Common myeloid progenitor, CD34-positive (primary cell): ENCODE measurements around the gene SETD5.

Experiments
- CTCF ChIA-PET: fragments of 350-600 bp; sonication (Branson Sonifier 250); formaldehyde crosslinking; loops from one replicate; lab custom pipeline; 2021; ENCODE audit warnings: antibody characterized with exemption; lab: Charles Lee
- POLR2A ChIA-PET: fragments of 350-600 bp; sonication (Branson Sonifier 250); formaldehyde crosslinking; loops from one replicate; lab custom pipeline; 2021; ENCODE audit warnings: antibody characterized with exemption; lab: Charles Lee
- DNase-seq, 3 donors: peaks; one replicate each; pipeline versions ENCODE4 v3.0.0 to v3.0.0-alpha.2; 2013
- H3K27ac ChIP-seq, 2 experiments: 1 replicate in 1 of 2; 2 replicates in 1 of 2; pipeline ENCODE4 v1.7.0; 2013; ENCODE audit warnings: inconsistent platforms in 2 of 2, low read length in 2 of 2, mild to moderate bottlenecking in 2 of 2, low read depth in 1 of 2, moderate library complexity in 1 of 2; ENCODE audit not compliant: severe bottlenecking in 2 of 2, insufficient read depth in 1 of 2, poor library complexity in 1 of 2
- H3K27me3 ChIP-seq, 5 experiments: replicated peaks in 2 of 5; 1 replicate in 3 of 5; 2 replicates in 2 of 5; pipeline versions ENCODE4 v1.6.1 to v1.7.0; 2013; ENCODE audit warnings: low read length in 4 of 5, mild to moderate bottlenecking in 2 of 5, moderate library complexity in 2 of 5, inconsistent platforms in 1 of 5; ENCODE audit not compliant: insufficient read depth in 5 of 5, control insufficient read depth in 4 of 5
- H3K36me3 ChIP-seq, 4 experiments: 1 replicate in 2 of 4; 2 replicates in 2 of 4; pipeline versions ENCODE4 v1.6.1 to v1.7.0; 2013; ENCODE audit warnings: low read length in 3 of 4, control low read depth in 1 of 4, mild to moderate bottlenecking in 1 of 4; ENCODE audit not compliant: control insufficient read depth in 4 of 4, insufficient read depth in 4 of 4
- H3K4me1 ChIP-seq, 4 experiments: 1 replicate in 3 of 4; 2 replicates in 1 of 4; pipeline versions ENCODE4 v1.6.1 to v1.7.1; 2013; ENCODE audit warnings: low read length in 3 of 4, mild to moderate bottlenecking in 3 of 4, control low read depth in 1 of 4, inconsistent platforms in 1 of 4, moderate library complexity in 1 of 4; ENCODE audit not compliant: control insufficient read depth in 4 of 4, insufficient read depth in 4 of 4; ENCODE audit errors: control extremely low read depth in 1 of 4
- H3K4me3 ChIP-seq, 7 experiments: 1 replicate in 4 of 7; 2 replicates in 3 of 7; pipeline versions ENCODE4 v1.5.1 to v1.7.0; 2013; ENCODE audit warnings: mild to moderate bottlenecking in 7 of 7, low read length in 6 of 7, moderate library complexity in 6 of 7, inconsistent platforms in 2 of 7, low read depth in 2 of 7, control low read depth in 1 of 7; ENCODE audit not compliant: insufficient read depth in 4 of 7, control insufficient read depth in 1 of 7; ENCODE audit errors: extremely low read depth in 1 of 7
- H3K9me3 ChIP-seq, 5 experiments: 1 replicate in 4 of 5; 2 replicates in 1 of 5; pipeline versions ENCODE4 v1.6.1 to v1.7.1; 2013; ENCODE audit warnings: low read length in 4 of 5, mild to moderate bottlenecking in 2 of 5, inconsistent platforms in 1 of 5, low read depth in 1 of 5, moderate library complexity in 1 of 5; ENCODE audit not compliant: control insufficient read depth in 4 of 5, insufficient read depth in 2 of 5; ENCODE audit errors: control extremely low read depth in 1 of 5
- WGBS: methylation state at CpG from one replicate; pipeline ENCODE4 v1.1.5; 2013; ENCODE audit not compliant: insufficient coverage; 5-methylcytosine and 5-hydroxymethylcytosine counted together

Gene SETD5

GRCh38 chr3:9503283-9503682, 105.9 kb downstream of the SETD5 start:
- Histone ChIP-seq H3K27me3 (peaks cover 0 to 62% (median 21%) of the 10 kb centered on the region in 5 experiments), H3K36me3 (no peaks in the 10 kb centered on the region), H3K9me3 (no peaks in the 10 kb centered on the region), H3K4me1 (peaks cover 0 to 10% (median 4%) of the 10 kb centered on the region in 4 experiments), H3K4me3 (no peak overlapping the region), H3K27ac (no peak overlapping the region)
- WGBS: 11% methylated on average over 3 of the region's 4 CpGs
- ChIA-PET CTCF (interaction anchor here (1.0 to 2.0 kb wide), 7 partner anchors 8 to 209 kb away, joined by 3 to 7 read pairs (median 4); no protein-coding TSS in a partner anchor), POLR2A (no interaction called here)
- DNase-seq: peak; percentile 68 to 84 (median 78)

GRCh38 chr3:9507586-9508578, 110.5 kb downstream of the SETD5 start:
- H3K4me3 ChIP-seq: no peak overlapping the region
- H3K4me1 ChIP-seq: no peaks in the 10 kb centered on the region
- DNase-seq: no peak
- ChIA-PET CTCF (interaction anchor here (1.1 kb wide), 1 partner anchor 205 kb away, joined by 3 read pairs; no protein-coding TSS in a partner anchor), POLR2A (no interaction called here)
- no peak overlapping the region for H3K27ac ChIP-seq
- peaks cover 4 to 45% (median 16%) of the 10 kb centered on the region in 5 experiments for H3K27me3 ChIP-seq
- 77% methylated on average over 14 of the region's 14 CpGs for WGBS
- no peaks in the 10 kb centered on the region for H3K36me3 ChIP-seq
- no peaks in the 10 kb centered on the region for H3K9me3 ChIP-seq

GRCh38 chr3:9508781-9509180, 111.4 kb downstream of the SETD5 start:
- Histone ChIP-seq H3K4me1 (no peaks in the 10 kb centered on the region), H3K36me3 (no peaks in the 10 kb centered on the region), H3K27me3 (peaks cover 4 to 45% (median 16%) of the 10 kb centered on the region in 5 experiments), H3K9me3 (no peaks in the 10 kb centered on the region), H3K4me3 (no peak overlapping the region), H3K27ac (no peak overlapping the region)
- ChIA-PET POLR2A (no interaction called here), CTCF (no interaction called here)
- no peak for DNase-seq
- 16% methylated on average over 23 of the region's 25 CpGs for WGBS

- no peak overlapping the region for H3K4me3 ChIP-seq
- DNase-seq: no peak
- H3K4me1 ChIP-seq: no peaks in the 10 kb centered on the region
- H3K27me3 ChIP-seq: peaks cover 6 to 30% (median 17%) of the 10 kb centered on the region in 5 experiments
- H3K9me3 ChIP-seq: no peaks in the 10 kb centered on the region
- ChIA-PET POLR2A (no interaction called here), CTCF (interaction anchor here (0.8 to 1.6 kb wide), 2 partner anchors 9 to 154 kb away, joined by 3 to 7 read pairs; no protein-coding TSS in a partner anchor)
- H3K36me3 ChIP-seq: no peaks in the 10 kb centered on the region
- H3K27ac ChIP-seq: no peak overlapping the region
- 80% methylated on average over 5 of the region's 7 CpGs for WGBS
Measured at GRCh38 chr3:9512456-9513045, 115.1 kb downstream of the SETD5 start.

GRCh38 chr3:9514306-9514705, 116.9 kb downstream of the SETD5 start:
- no CpG with 5 or more reads among the region's 4 CpGs for WGBS
- CTCF ChIA-PET: no interaction called here
- no peaks in the 10 kb centered on the region for H3K4me1 ChIP-seq
- H3K9me3 ChIP-seq: no peaks in the 10 kb centered on the region
- no peak overlapping the region for H3K4me3 ChIP-seq
- POLR2A ChIA-PET: no interaction called here
- H3K27ac ChIP-seq: no peak overlapping the region
- H3K36me3 ChIP-seq: no peaks in the 10 kb centered on the region
- no peak for DNase-seq
- peaks cover 5 to 12% (median 11%) of the 10 kb centered on the region in 5 experiments for H3K27me3 ChIP-seq

- H3K4me1 ChIP-seq: no peaks in the 10 kb centered on the region
- H3K27ac ChIP-seq: no peak overlapping the region
- no peaks in the 10 kb centered on the region for H3K36me3 ChIP-seq
- 71% methylated on average over 1 of the region's 2 CpGs for WGBS
- no peaks in the 10 kb centered on the region for H3K9me3 ChIP-seq
- POLR2A ChIA-PET: no interaction called here
- peaks cover 0 to 9% (median 4%) of the 10 kb centered on the region in 5 experiments for H3K27me3 ChIP-seq
- H3K4me3 ChIP-seq: no peak overlapping the region
- no peak for DNase-seq
- CTCF ChIA-PET: interaction anchor here (0.6 kb wide), 1 partner anchor 27 kb away, joined by 4 read pairs; no protein-coding TSS in a partner anchor
Measured at GRCh38 chr3:9514956-9515355, 117.5 kb downstream of the SETD5 start.
